ENCODE results near the gene RHOF.

DNA sequence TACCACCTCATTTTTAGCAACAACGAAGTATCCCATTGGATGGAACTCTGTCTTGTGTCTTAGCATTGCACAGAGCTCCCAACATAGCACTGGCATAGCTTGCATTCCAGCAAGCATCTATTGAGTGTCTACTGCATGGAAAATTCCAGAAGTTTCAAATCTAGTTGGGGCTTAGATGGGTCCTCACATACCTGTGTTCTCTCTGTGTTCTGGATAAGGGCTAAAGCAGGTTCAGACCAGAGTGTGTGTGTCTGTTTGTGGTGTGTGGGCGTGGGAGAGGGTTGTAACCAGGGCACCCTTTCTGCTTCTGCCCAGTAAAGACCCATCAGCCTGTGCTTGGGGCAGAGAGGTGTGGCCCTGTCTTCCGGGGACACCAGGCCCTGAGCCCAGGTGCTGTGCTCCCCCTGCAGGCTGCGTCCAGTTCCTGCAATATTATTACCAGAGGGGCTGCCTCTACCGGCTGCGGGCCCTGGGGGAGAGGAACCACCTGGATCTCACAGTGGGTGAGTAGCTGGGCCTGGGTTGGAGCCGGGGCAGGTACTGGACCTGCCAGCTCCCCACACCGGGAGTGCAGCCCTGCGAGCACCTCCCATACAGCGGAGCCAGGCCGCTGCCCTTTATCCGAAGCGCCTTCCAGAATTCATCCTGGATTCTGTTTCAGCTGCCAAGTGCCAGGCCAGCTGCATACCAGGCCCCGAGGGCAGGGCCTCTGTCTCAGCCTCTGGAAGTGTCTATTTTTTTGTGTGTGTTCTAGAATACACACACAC lies 20.3 kb downstream of the RHOF start:
- TF ChIP-seq CTCF (IDR thresholded peaks at IDR 0.05), result peak; percentile 67 to 93 (median 90)
- no peak for TF ChIP-seq POLR2A (IDR thresholded peaks at IDR 0.05)
- TF ChIP-seq POLR2AphosphoS5 (IDR thresholded peaks at IDR 0.05), result peak; percentile 62

Data from prostate gland (tissue), 2 donors.